ENCODE results near the gene ARSJ.

ARSJ gene

GRCh38 chr4:114026447-114026846 lies 47.0 kb upstream of the ARSJ start:
- H3K9me2 ChIP-seq (replicated peaks; ENCODE audit: insufficient read depth, low read length), result no peaks in the 10 kb centered on the region
- no peak overlapping the region for H3K27ac ChIP-seq (ENCODE audit: low read depth, low read length)
- H3K9ac ChIP-seq (ENCODE audit: low read length), result no peak overlapping the region
- no peaks in the 10 kb centered on the region for H3K9me3 ChIP-seq (ENCODE audit: insufficient read depth, low read length)
- H3K27me3 ChIP-seq (ENCODE audit: low read length), result no peaks in the 10 kb centered on the region
- H2AFZ ChIP-seq (ENCODE audit: low read depth, low read length, severe bottlenecking), result no peak overlapping the region
- no peaks in the 10 kb centered on the region for H3K36me3 ChIP-seq (ENCODE audit: low read length)
- H3F3A ChIP-seq (ENCODE audit: insufficient read depth), result no peaks in the 10 kb centered on the region
- no peak overlapping the region for H3K4me2 ChIP-seq (ENCODE audit: low read depth, low read length, poor library complexity, severe bottlenecking)
- H3K4me3 ChIP-seq (ENCODE audit: insufficient read depth, low read length, poor library complexity, severe bottlenecking), result no peak overlapping the region
- TF ChIP-seq, protein P1, sequence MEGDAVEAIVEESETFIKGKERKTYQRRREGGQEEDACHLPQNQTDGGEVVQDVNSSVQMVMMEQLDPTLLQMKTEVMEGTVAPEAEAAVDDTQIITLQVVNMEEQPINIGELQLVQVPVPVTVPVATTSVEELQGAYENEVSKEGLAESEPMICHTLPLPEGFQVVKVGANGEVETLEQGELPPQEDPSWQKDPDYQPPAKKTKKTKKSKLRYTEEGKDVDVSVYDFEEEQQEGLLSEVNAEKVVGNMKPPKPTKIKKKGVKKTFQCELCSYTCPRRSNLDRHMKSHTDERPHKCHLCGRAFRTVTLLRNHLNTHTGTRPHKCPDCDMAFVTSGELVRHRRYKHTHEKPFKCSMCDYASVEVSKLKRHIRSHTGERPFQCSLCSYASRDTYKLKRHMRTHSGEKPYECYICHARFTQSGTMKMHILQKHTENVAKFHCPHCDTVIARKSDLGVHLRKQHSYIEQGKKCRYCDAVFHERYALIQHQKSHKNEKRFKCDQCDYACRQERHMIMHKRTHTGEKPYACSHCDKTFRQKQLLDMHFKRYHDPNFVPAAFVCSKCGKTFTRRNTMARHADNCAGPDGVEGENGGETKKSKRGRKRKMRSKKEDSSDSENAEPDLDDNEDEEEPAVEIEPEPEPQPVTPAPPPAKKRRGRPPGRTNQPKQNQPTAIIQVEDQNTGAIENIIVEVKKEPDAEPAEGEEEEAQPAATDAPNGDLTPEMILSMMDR (IDR thresholded peaks at IDR 0.05; ENCODE audit: insufficient read depth, low read length, poor library complexity, severe bottlenecking), result no peak
- TF ChIP-seq EZH2phosphoT487 (conservative IDR thresholded peaks at IDR 0.05; ENCODE audit: low read length), result no peak
- no peaks in the 10 kb centered on the region for H3K79me2 ChIP-seq (ENCODE audit: insufficient read depth, low read length)
- no peaks in the 10 kb centered on the region for H4K20me1 ChIP-seq (ENCODE audit: low read depth, low read length)

- Histone ChIP-seq H3K9ac (ENCODE audit: low read length) (no peak overlapping the region), H2AFZ (ENCODE audit: low read depth, low read length, severe bottlenecking) (no peak overlapping the region), H4K20me1 (ENCODE audit: low read depth, low read length) (no peaks in the 10 kb centered on the region), H3K9me2 (replicated peaks; ENCODE audit: insufficient read depth, low read length) (no peaks in the 10 kb centered on the region), H3K36me3 (ENCODE audit: low read length) (no peaks in the 10 kb centered on the region), H3K9me3 (ENCODE audit: insufficient read depth, low read length) (no peaks in the 10 kb centered on the region), H3K4me2 (ENCODE audit: low read depth, low read length, poor library complexity, severe bottlenecking) (no peak overlapping the region), H3K27ac (ENCODE audit: low read depth, low read length) (no peak overlapping the region), H3F3A (ENCODE audit: insufficient read depth) (no peaks in the 10 kb centered on the region), H3K79me2 (ENCODE audit: insufficient read depth, low read length) (no peaks in the 10 kb centered on the region), H3K27me3 (ENCODE audit: low read length) (no peaks in the 10 kb centered on the region), H3K4me3 (ENCODE audit: insufficient read depth, low read length, poor library complexity, severe bottlenecking) (no peak overlapping the region)
- no peak for TF ChIP-seq EZH2phosphoT487 (conservative IDR thresholded peaks at IDR 0.05; ENCODE audit: low read length)
- TF ChIP-seq, protein P1 (IDR thresholded peaks at IDR 0.05; ENCODE audit: insufficient read depth, low read length, poor library complexity, severe bottlenecking), result no peak
Measured at GRCh38 chr4:114025176-114025777, 45.8 kb upstream of the ARSJ start.

- Histone ChIP-seq H3K9me2 (replicated peaks; ENCODE audit: insufficient read depth, low read length) (no peaks in the 10 kb centered on the region), H3K4me2 (ENCODE audit: low read depth, low read length, poor library complexity, severe bottlenecking) (no peak overlapping the region), H4K20me1 (ENCODE audit: low read depth, low read length) (no peaks in the 10 kb centered on the region), H3K9ac (ENCODE audit: low read length) (no peak overlapping the region), H3K9me3 (ENCODE audit: insufficient read depth, low read length) (no peaks in the 10 kb centered on the region), H3K27ac (ENCODE audit: low read depth, low read length) (no peak overlapping the region), H3K4me3 (ENCODE audit: insufficient read depth, low read length, poor library complexity, severe bottlenecking) (no peak overlapping the region), H3K79me2 (ENCODE audit: insufficient read depth, low read length) (no peaks in the 10 kb centered on the region), H3F3A (ENCODE audit: insufficient read depth) (no peaks in the 10 kb centered on the region), H2AFZ (ENCODE audit: low read depth, low read length, severe bottlenecking) (no peak overlapping the region), H3K27me3 (ENCODE audit: low read length) (no peaks in the 10 kb centered on the region), H3K36me3 (ENCODE audit: low read length) (no peaks in the 10 kb centered on the region)
- TF ChIP-seq, protein P1 (IDR thresholded peaks at IDR 0.05; ENCODE audit: insufficient read depth, low read length, poor library complexity, severe bottlenecking), result no peak
- TF ChIP-seq EZH2phosphoT487 (conservative IDR thresholded peaks at IDR 0.05; ENCODE audit: low read length), result no peak
Measured at GRCh38 chr4:114021451-114021850, 42.0 kb upstream of the ARSJ start.
